Measurements from ENCODE around the gene TMEM178B.

GRCh38 chr7:141126107-141126506 is 52.2 kb downstream of the TMEM178B start:
- no peak for TF ChIP-seq SMC3 (IDR thresholded peaks at IDR 0.05; ENCODE audit: low read depth, low read length)
- no peak for TF ChIP-seq CTCF (conservative IDR thresholded peaks at IDR 0.05; ENCODE audit: low read depth, low read length)
- no peak for TF ChIP-seq POLR2A (IDR thresholded peaks at IDR 0.05; ENCODE audit: low read depth, low read length)
- TF ChIP-seq, protein P1, sequence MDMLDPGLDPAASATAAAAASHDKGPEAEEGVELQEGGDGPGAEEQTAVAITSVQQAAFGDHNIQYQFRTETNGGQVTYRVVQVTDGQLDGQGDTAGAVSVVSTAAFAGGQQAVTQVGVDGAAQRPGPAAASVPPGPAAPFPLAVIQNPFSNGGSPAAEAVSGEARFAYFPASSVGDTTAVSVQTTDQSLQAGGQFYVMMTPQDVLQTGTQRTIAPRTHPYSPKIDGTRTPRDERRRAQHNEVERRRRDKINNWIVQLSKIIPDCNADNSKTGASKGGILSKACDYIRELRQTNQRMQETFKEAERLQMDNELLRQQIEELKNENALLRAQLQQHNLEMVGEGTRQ (IDR thresholded peaks at IDR 0.05; ENCODE audit: low read depth, low read length) = no peak
- no peak for TF ChIP-seq RFX5 (IDR thresholded peaks at IDR 0.05; ENCODE audit: low read depth, low read length)
- no peak for TF ChIP-seq RAD21 (IDR thresholded peaks at IDR 0.05; ENCODE audit: low read length)
- no peak for TF ChIP-seq CEBPB (IDR thresholded peaks at IDR 0.05; ENCODE audit: low read depth, low read length)
- TF ChIP-seq MXI1 (IDR thresholded peaks at IDR 0.05; ENCODE audit: borderline replicate concordance, low read depth, low read length) = no peak
- no peak for TF ChIP-seq FOS (IDR thresholded peaks at IDR 0.05; ENCODE audit: low read depth, low read length)
- no peak for TF ChIP-seq MAZ (IDR thresholded peaks at IDR 0.05; ENCODE audit: borderline replicate concordance, low read depth, low read length)
- TF ChIP-seq CHD1 (IDR thresholded peaks at IDR 0.05; ENCODE audit: low read depth, low read length) = no peak
- no peak for TF ChIP-seq BHLHE40 (IDR thresholded peaks at IDR 0.05; ENCODE audit: low read depth, low read length)
- no peak for TF ChIP-seq MAFK (IDR thresholded peaks at IDR 0.05; ENCODE audit: low read depth, low read length)
- TF ChIP-seq RCOR1 (IDR thresholded peaks at IDR 0.05; ENCODE audit: insufficient replicate concordance, low read length) = no peak

Data from IMR-90 (cell line).